CD14-positive monocyte (primary cell): ENCODE data around the gene TOM1. TPM values are rescaled to one million over a fixed set of nuclear protein-coding genes. Genes with fewer than 3 reads are reported as not detected.

Experiments
- DNase-seq, 3 donors: peaks; one replicate each; pipeline ENCODE4 v3.0.0-alpha.2; 2011 to 2022
- H2AFZ ChIP-seq: 2 replicates; pipeline ENCODE4 v1.6.0; 2012; ENCODE audit warnings: mild to moderate bottlenecking, low read depth, low read length, inconsistent platforms; ENCODE audit not compliant: insufficient read depth, poor library complexity, severe bottlenecking
- H3K27ac ChIP-seq, 2 donors: 1 replicate in 1 of 2; 2 replicates in 1 of 2; pipeline ENCODE4 v1.5.1; 2012 to 2013; ENCODE audit warnings: low read length in 2 of 2, control low read depth in 1 of 2, inconsistent platforms in 1 of 2, low read depth in 1 of 2, mild to moderate bottlenecking in 1 of 2
- H3K27me3 ChIP-seq, 2 donors: one replicate each; pipeline versions ENCODE4 v1.6.0 to v1.6.1; 2011 to 2013; ENCODE audit warnings: low read length in 2 of 2; ENCODE audit not compliant: control insufficient read depth in 2 of 2, insufficient read depth in 2 of 2
- H3K36me3 ChIP-seq, 2 donors: replicated peaks in 1 of 2; 1 replicate in 1 of 2; 2 replicates in 1 of 2; pipeline versions ENCODE4 v1.5.1 to v1.6.1; 2012 to 2013; ENCODE audit warnings: low read length in 2 of 2, control low read depth in 1 of 2, inconsistent platforms in 1 of 2, mild to moderate bottlenecking in 1 of 2; ENCODE audit not compliant: insufficient read depth in 2 of 2, control insufficient read depth in 1 of 2
- H3K4me1 ChIP-seq, 2 donors: 1 replicate in 1 of 2; 2 replicates in 1 of 2; pipeline versions ENCODE4 v1.5.1 to v1.6.1; 2012 to 2013; ENCODE audit warnings: low read length in 2 of 2, control low read depth in 1 of 2, inconsistent platforms in 1 of 2, mild to moderate bottlenecking in 1 of 2, moderate library complexity in 1 of 2; ENCODE audit not compliant: insufficient read depth in 2 of 2, control insufficient read depth in 1 of 2
- H3K4me2 ChIP-seq: replicated peaks from 2 replicates; pipeline ENCODE3; 2012; ENCODE audit warnings: low read length, moderate library complexity, mild to moderate bottlenecking; ENCODE audit not compliant: poor library complexity, severe bottlenecking; ENCODE audit errors: extremely low read depth
- H3K4me3 ChIP-seq, 3 experiments: fragments of 200-600 bp in 1 of 3; sonication (generic) in 1 of 3; replicated peaks in 1 of 3; 1 replicate in 2 of 3; 2 replicates in 1 of 3; pipeline ENCODE4 v1.5.1; 2011 to 2013; ENCODE audit warnings: low read length in 3 of 3, mild to moderate bottlenecking in 3 of 3, control low read depth in 2 of 3, low read depth in 2 of 3, inconsistent platforms in 1 of 3, moderate library complexity in 1 of 3
- H3K79me2 ChIP-seq: 2 replicates; pipeline ENCODE4 v1.6.0; 2012; ENCODE audit warnings: mild to moderate bottlenecking, control low read depth, inconsistent platforms, low read length, moderate library complexity; ENCODE audit not compliant: insufficient read depth
- H3K9ac ChIP-seq: 2 replicates; pipeline ENCODE4 v1.6.0; 2017; ENCODE audit warnings: low read length, mild to moderate bottlenecking; ENCODE audit not compliant: insufficient read depth, poor library complexity, severe bottlenecking
- H3K9me3 ChIP-seq, 2 donors: replicated peaks in 1 of 2; 1 replicate in 1 of 2; 2 replicates in 1 of 2; pipeline versions ENCODE4 v1.5.1 to v1.6.1; 2012 to 2013; ENCODE audit warnings: low read length in 2 of 2, control low read depth in 1 of 2; ENCODE audit not compliant: control insufficient read depth in 1 of 2, insufficient read depth in 1 of 2
- H4K20me1 ChIP-seq: 2 replicates; pipeline ENCODE4 v1.6.0; 2012; ENCODE audit warnings: mild to moderate bottlenecking, low read length, control low read depth, moderate library complexity; ENCODE audit not compliant: insufficient read depth
- H3K27ac Mint-ChIP-seq, 7 donors: one replicate each; pipeline ENCODE4 v1.8.0; 2020; ENCODE audit warnings: mild to moderate bottlenecking in 7 of 7, mixed read lengths in 7 of 7, moderate library complexity in 6 of 7, inconsistent platforms in 2 of 7
- H3K27me3 Mint-ChIP-seq, 3 donors: one replicate each; pipeline ENCODE4 v1.8.0; 2021 to 2022; ENCODE audit warnings: low read depth in 3 of 3, mild to moderate bottlenecking in 3 of 3, mixed read lengths in 3 of 3, moderate library complexity in 3 of 3, inconsistent platforms in 1 of 3
- H3K36me3 Mint-ChIP-seq, 2 donors: one replicate each; pipeline ENCODE4 v1.8.0; 2020; ENCODE audit warnings: mixed read lengths in 2 of 2, inconsistent platforms in 1 of 2, mild to moderate bottlenecking in 1 of 2
- H3K4me1 Mint-ChIP-seq: one replicate; pipeline ENCODE4 v1.8.0; 2020; ENCODE audit warnings: mild to moderate bottlenecking, mixed read lengths
- H3K4me3 Mint-ChIP-seq, 2 donors: one replicate each; pipeline ENCODE4 v1.8.0; 2020; ENCODE audit warnings: mild to moderate bottlenecking in 2 of 2, mixed read lengths in 2 of 2, moderate library complexity in 1 of 2
- H3K9me3 Mint-ChIP-seq, 7 donors: one replicate each; pipeline ENCODE4 v1.8.0; 2020 to 2022; ENCODE audit warnings: mixed read lengths in 7 of 7, mild to moderate bottlenecking in 6 of 7, moderate library complexity in 6 of 7, inconsistent platforms in 2 of 7
- CTCF ChIP-seq: fragments of 200-600 bp; IDR thresholded peaks from one replicate; pipeline ENCODE4 v1.8.0; 2022; ENCODE audit warnings: antibody characterized with exemption, mild to moderate bottlenecking
- WGBS: methylation state at CpG from one replicate; pipeline ENCODE4 v1.1.5; 2013; ENCODE audit warnings: missing lambda C conversion rate; ENCODE audit not compliant: insufficient coverage; 5-methylcytosine and 5-hydroxymethylcytosine counted together
- intact Hi-C, 2 donors: fragments of 100-400 bp; cut with micrococcal nuclease; formaldehyde crosslinking; loops; one replicate each; pipeline versions ENCODE4 v1.15.0 to v1.15.1; 2023
- polyA plus RNA-seq, 3 donors: library from polyadenylated mRNA; depleted of rRNA in 1 of 3; unstranded in 2 of 3; stranded (reverse) in 1 of 3; fragments of 300-500 nt in 2 of 3; fragments of >200 nt in 1 of 3; fragmentation: Illumina TruSeq in 2 of 3; gene quantifications; 1 replicate in 2 of 3; 2 replicates in 1 of 3; pipeline ENCODE4 v1.2.3, GENCODE V29; 2012 to 2021

Gene TOM1
- polyA plus RNA-seq, 3 donors = 80.5 to 167 (median 120) TPM

- Histone ChIP-seq H3K4me1 (peaks cover 44 to 45% of the 10 kb centered on the region in 2 donors), H3K9ac (no peak overlapping the region), H3K27ac (no peak overlapping the region), H3K27me3 (no peaks in the 10 kb centered on the region), H3K9me3 (no peaks in the 10 kb centered on the region), H3K36me3 (peaks cover 68 to 76% of the 10 kb centered on the region in 2 donors), H3K4me3 (no peak overlapping the region), H3K79me2 (peaks cover 4% of the 10 kb centered on the region), H3K4me2 (no peak overlapping the region), H4K20me1 (peaks cover 27% of the 10 kb centered on the region), H2AFZ (no peak overlapping the region)
- Mint-ChIP-seq H3K4me1 (peaks cover 56% of the 10 kb centered on the region), H3K4me3 (no peak overlapping the region), H3K9me3 (no peaks in the 10 kb centered on the region), H3K27ac (peak overlapping the region in 3 of 7 donors; percentile 42 to 66 (median 49)), H3K27me3 (peaks cover 0 to 4% (median 1%) of the 10 kb centered on the region in 3 donors), H3K36me3 (peaks cover 87 to 99% of the 10 kb centered on the region in 2 donors)
- WGBS = 100% methylated on average over 2 of the region's 6 CpGs
- TF ChIP-seq CTCF = no peak
- intact Hi-C loops = loop anchor here in 1 of 2 donors (5.0 kb wide), 1 partner anchor 35 kb away; the partner anchor contains the start of gene TOM1
- no peak for DNase-seq
Observed at GRCh38 chr22:35332278-35332677, 32.6 kb downstream of the TOM1 start.

- 96% methylated on average over 2 of the region's 7 CpGs for WGBS
- peaks cover 87 to 99% of the 10 kb centered on the region in 2 donors for H3K36me3 Mint-ChIP-seq
- Histone ChIP-seq H3K27me3 (no peaks in the 10 kb centered on the region), H3K79me2 (peaks cover 4% of the 10 kb centered on the region), H3K4me1 (peaks cover 35% of the 10 kb centered on the region in 2 donors), H3K9me3 (no peaks in the 10 kb centered on the region), H3K4me2 (no peak overlapping the region), H2AFZ (no peak overlapping the region), H3K27ac (peak overlapping the region in 1 of 2 donors; percentile 17), H3K36me3 (peaks cover 68 to 76% of the 10 kb centered on the region in 2 donors), H4K20me1 (peaks cover 29% of the 10 kb centered on the region), H3K4me3 (no peak overlapping the region), H3K9ac (no peak overlapping the region)
- peaks cover 0 to 3% (median 1%) of the 10 kb centered on the region in 3 donors for H3K27me3 Mint-ChIP-seq
- DNase-seq = no peak
- H3K4me3 Mint-ChIP-seq = no peak overlapping the region
- no peaks in the 10 kb centered on the region for H3K9me3 Mint-ChIP-seq
- peaks cover 47% of the 10 kb centered on the region for H3K4me1 Mint-ChIP-seq
- H3K27ac Mint-ChIP-seq = peak overlapping the region in 2 of 7 donors; percentile 10 to 46
- intact Hi-C loops = loop anchor here in 1 of 2 donors (5.0 kb wide), 1 partner anchor 36 kb away; the partner anchor contains the start of gene TOM1
- TF ChIP-seq CTCF = no peak
Observed at GRCh38 chr22:35333220-35333619, 33.5 kb downstream of the TOM1 start.
